HG03135 (cell line): ENCODE measurements around the gene TAS2R1.
"Not testable (repeated sequence)": the region's sequence is repeated elsewhere in the genome, so short reads cannot be mapped to it uniquely, and the experiment has no call there.

Source experiments
- ATAC-seq: cut with Tn5 transposase; IDR thresholded peaks from one replicate; pipeline ENCODE4 v1.9.1; 2021; ENCODE audit warnings: mild to moderate bottlenecking, moderate library complexity; ENCODE audit not compliant: unreplicated experiment

Gene TAS2R1

DNA sequence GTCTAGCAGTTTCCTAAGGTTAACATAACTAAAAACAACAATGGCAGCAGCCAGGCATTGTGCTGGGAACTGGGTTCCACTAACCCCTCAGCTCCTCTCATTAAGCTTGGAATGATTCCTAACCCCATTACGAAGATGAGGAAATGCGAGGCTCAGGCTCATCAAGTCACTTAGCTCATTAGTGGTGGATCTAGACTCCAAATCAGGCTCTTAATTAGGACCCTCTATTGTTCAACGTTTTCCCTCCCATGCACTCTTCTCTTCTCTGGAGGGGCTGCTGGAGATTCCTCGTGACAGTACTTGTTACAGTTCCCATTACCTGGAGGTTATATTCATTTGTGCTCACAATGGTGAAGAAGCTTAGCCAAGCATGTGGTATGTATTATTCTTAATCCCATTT lies 6.5 kb downstream of the TAS2R1 start:
- ATAC-seq: no peak

DNA sequence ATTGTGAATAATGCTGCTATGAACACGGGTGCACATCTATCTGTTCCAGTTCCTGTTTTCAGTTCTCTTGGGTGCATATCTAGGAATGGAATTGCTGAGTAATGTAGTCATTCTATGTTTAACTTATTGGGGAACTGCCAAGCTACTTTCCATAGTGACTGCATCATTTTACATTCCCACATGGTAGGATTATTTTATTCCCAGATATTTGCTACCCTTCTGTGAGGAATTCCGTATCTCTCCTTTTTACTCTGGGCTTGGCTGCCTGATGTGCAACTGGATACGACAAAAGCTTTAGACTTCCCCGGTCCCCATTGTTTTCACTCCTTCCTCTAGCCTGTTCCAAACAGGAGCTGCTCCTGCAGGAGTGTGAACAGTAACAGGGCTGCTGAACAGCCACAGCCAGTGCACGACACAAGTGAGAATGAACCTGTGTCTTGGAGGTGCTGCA lies 7.2 kb downstream of the TAS2R1 start:
- ATAC-seq: no peak

DNA sequence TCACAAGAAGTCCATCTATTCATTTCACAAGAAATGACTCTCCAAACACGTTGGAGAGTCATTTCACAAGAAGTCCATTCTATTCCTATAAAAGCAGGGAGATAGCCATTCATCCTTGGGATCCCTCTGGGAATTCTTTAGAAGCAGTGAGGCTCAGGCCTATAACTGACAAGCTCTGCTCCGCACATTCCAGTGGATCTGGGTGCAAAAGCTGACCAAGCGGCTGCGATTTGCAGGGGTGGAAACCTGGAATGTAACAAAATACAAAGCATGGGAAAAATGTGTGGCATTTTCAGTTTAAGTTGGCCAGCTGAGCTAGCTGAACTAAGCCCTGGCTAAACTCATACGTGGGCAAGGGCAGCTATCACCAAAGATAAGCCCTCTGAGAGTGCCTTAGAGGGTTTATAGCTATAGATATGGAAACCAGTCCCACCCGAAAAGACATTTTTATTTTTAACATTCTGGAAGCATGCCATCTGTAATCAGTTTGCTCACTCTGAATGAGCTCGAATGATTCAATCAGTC lies 8.7 kb downstream of the TAS2R1 start:
- no peak for ATAC-seq

DNA sequence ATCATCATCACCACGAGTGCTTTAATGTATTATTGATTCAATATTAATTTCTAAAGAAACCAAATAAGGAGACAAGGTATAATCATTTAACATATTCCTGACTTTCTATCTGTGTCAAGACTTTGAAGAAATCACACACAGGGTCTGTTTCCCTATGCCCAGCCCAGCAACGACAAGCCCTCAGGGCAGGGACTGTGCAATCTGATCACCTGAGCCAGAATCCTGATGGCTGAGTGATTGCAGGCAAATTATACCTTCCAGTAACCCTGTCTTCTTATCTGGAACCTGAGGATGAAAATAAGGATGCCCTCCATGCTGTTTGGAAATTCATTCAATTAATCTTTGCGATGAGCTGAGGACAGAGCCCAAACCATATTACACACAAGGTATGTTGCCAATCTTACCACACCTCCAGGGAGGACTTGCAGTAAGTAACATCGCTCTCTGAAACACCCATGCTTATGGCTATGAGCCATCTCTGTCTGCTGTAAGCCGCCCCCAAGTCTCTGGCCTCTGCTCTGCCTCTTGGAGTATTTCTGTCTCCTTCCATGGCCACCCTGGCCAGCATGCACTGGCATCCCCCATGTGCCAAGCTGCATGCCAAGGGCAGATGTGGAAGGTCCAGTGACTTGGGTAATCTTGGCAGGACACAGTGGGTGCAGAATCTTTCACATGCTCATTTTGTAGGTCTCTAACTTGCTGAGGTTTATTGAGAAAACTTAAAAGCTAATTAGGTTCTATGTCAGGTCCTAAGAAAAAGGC lies 10.6 kb downstream of the TAS2R1 start:
- ATAC-seq: no peak

DNA sequence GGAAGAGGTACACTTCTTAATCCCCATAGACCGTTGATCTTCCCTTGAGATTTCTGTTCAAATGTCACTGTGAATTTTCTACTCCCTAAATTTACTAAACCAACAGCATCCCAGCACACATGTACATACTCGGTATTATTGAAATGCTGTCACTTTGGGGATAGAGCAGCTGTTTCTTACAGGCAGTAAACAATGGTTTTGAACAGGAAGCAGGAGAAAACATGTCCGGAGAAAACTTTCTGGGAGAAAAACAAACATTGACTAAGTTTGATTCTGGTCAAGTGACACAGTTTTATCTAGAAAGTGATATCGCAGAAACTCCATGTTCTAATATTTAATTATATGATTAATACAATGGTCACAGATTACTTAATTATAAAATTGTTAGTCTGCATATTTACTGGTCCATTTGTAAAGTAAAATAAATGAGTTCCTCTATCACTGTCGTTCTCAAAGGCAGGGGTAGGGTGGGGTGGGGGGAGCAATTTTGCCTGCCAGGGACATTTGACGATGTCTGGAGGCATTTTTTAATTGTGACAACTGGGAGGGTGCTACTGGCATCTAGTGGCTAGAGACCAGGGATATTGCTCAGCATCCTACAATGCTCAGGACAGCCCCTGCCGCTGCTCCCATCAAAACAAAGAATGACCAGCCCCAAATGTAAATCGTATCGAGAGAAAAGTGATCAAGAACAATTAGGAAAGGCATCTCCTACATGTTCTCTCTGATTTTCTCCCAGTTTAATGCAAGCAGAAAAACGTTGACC lies 12.2 kb downstream of the TAS2R1 start:
- ATAC-seq: no peak

DNA sequence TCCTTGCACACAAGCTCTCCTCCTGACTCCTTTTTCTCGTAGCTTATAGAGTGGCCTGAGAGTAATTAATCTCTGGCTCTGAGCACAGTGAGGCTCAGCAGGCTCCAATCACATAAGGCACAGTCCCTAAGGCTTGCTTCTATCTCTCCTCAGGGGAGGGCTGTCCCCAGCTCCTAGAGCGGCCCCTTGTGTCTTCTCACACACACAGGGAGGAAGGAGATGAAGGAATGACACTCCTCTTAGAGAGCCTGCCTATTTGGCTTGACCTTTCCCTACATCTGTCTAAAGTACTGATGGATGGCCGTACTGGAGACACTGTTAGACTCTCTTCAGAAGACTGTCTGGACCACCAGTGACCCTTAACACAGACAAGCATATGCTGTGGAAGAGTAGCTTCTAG lies 12.9 kb downstream of the TAS2R1 start:
- ATAC-seq: no peak

DNA sequence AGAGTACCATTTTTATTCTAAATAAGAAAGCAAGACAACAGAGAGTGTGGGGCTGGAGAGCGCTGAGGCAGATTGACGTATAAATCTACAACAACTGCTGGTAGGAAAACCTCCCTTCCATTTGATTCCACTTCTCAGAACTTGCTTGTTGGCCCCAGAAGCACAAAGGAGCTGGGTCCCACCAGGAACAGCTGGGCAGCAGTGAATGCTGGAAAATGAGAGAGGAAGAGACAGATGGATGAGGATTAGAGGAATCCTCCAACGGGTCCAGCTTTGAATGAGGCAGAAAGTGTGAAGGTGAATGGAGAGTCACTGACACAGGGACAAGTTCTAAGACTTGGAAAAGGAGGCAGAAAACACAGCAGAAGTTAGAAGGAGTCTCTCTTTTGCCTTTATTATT lies 14.8 kb downstream of the TAS2R1 start:
- ATAC-seq: no peak

DNA sequence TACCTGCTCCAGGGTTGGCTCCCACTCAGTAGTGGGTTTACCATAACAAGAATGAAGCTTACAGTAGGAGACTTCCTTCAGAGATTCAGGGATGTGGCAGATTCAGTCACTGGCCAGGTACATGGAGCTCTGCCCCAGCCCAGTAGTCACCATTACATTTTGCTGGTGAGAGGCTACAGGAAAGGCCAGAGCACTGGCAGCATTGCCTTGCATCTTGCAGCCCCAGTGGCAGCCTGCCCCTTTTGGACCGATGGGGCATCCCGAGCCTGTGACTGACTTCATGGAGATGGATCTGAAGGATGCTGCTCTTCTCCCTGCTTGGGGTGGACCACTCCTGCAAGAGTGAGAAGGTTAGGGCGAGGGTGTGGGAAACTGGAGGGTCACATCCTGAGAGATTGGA lies 16.8 kb downstream of the TAS2R1 start:
- ATAC-seq: no peak

DNA sequence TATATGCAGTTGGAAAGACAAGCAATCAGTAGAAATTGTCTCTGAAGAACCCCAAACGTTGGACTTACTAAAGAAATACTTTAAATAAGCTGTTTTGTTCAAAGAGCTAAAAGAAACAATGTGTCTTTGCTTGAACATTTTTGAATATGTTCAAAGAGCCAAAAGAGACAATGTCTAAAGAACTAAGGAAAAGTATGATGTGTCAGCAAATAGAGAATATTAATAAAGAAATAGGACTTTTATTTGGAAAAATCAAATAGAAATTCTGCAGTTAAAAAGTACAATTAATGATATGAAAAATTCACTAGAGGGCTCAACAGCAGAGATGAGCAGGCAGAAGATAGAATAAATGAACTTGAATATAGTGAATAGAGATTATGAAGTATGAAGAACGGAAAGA lies 19.2 kb downstream of the TAS2R1 start:
- ATAC-seq: no peak

DNA sequence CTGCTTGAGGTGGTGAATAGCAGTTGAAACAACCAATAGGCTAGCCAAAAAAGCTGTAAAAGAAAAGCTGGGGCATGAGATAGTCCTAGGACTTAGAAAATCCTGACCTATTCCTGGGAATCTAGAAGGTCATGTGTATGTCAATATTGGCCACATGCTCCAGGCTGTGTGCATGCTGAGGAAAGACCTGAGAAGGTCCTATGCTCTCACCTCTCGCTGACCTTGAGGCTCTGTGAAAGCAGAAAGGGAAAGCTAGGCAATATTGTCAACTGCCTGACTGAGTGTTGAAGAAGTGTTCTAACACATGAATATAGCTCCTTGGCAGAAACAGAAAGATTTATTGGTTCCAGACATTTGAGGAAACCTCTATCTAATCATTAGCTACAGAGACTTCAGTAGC lies 19.8 kb downstream of the TAS2R1 start:
- no peak for ATAC-seq

DNA sequence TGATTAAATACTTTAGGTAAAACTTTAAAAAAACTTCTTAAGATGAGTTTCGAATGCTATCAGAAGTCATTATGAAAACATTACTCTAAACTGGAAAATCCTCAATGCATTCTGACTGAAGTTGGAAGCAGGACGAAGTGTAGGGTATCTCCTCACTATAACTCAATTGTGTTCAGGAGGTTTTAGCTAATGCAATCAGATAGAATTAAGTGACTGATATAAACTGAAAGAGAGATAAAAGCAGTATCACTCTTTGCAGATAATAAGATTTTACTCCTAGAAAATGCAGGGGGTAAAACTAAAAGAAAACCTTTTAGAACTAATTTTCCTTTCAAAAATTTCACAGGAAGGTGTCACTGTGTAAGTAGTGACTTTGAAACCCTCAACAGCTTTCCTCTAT lies 22.1 kb downstream of the TAS2R1 start:
- no peak for ATAC-seq

DNA sequence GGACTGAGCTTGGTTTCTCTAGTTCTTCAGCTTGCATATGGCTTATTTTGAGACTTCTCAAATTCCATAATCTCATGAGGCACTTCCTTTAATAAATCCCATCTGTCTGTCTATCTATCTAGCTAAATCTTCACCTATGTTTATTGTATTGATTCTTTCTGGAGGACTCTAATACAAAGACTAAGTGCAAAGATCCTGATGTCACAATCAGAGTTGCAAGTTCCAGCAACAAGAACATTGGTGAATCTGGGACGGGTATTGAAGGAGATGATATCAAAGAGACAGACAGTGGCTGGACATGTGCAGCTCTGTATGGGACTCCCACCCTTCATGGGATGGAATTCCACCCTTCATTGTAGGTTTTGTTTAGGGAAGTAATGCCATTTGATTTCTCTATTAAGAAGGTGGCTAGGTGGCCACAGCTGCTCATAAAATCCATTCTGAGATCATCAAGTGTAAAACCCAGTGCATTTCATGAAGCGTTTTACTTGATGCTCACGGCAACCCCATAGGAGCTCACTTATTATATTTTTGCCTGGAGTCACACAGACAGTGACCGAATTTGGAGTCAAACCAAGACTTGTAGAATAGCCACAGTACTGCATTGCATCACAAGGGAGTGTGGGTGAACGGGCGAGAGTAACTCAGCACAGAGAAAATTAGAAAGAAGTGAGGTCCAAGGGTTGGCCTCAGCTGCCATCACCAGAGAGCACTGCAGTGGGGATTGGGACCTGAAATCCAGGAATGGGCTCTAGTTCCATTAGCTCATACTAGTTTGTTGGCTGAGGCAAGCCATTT lies 24.9 kb downstream of the TAS2R1 start:
- ATAC-seq: no peak

DNA sequence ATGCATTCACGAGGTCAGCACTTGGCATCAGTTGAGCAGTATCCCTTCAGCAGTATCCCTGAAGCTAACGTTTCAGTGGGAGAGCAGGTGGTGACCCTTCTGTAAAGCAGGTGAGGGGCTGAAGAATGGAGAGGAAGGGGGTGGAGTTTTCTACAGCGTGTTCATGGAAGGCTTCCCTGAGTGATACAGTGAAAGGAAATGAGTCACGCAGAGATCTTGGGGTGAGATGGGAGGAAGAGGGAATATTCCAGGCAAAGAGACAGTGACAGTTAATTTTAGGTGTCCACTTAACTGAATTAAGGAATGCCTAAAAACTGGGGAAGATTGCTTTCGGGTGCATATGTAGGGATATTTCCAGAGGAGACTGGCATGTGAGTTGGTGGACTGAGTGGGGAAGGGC lies 25.7 kb downstream of the TAS2R1 start:
- no peak for ATAC-seq

DNA sequence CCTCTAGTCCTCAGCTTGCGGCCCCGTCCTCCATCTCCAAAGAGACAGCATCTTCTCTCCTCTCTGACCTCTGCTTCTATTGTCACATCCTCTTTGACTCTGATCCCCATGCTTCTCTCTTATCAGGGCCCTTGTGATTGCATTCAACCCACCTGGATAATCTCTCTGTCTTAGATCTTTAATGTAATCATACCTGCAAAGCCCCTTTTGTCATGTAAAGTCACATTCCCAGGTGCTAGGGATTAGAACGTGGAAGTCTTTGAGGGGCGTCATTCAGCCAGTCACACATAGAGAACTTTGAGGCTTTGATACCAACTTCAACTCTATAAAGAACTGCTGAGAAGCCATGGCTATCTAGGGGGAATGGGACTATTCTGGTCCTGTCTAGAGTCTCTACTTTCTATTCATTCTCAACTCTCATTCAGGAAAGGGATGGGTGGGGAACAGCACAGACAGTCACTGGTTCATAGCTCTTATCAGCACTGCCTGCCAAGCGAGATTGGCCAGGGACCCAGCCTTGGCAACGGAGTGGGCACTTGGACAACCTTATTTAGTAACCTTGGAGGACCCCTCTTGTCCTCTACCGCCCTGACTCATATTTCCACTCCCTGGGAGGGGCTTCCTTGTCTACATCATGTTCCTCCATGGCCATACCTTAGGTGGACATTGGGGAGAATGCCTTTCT lies 29.0 kb downstream of the TAS2R1 start:
- no peak for ATAC-seq

DNA sequence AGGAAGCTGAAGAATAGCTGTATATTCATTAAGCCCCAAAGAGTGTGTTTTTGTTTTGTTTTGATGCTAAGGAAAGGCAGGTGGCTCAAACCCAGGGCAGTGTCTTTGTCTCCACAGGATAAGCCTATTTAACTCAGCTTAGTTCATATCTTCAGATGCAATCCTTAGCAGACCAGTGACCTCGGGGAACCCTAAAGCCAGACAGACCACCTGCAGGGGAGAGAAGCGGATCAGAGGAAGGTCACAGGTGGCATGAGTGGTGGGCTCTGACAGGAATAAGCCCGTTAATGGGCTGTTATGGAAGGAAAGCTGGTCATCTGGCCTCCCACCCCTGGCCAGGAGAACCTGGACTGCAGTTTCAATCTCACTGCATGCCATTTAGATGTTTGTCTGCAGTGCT lies 30.8 kb downstream of the TAS2R1 start:
- ATAC-seq: no peak

DNA sequence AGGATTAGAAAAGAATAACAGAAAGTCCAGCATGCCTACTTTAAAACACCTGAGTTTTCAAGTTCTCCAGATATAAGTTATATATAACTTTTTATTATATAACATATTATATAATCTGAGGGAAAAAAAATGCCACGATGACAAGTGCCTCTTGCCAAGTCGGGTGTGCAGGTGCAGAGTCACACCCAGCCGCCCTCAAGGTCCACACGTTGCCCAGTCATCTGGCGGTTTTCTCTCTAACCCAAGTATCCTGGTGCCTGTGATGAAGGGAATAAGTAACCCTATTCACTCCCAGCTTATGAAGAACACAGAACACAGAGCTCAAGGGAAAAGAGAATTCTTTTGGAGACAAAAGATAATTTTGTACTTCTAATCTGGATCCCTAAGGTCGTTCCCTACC lies 31.8 kb downstream of the TAS2R1 start:
- ATAC-seq: not testable (repeated sequence)

DNA sequence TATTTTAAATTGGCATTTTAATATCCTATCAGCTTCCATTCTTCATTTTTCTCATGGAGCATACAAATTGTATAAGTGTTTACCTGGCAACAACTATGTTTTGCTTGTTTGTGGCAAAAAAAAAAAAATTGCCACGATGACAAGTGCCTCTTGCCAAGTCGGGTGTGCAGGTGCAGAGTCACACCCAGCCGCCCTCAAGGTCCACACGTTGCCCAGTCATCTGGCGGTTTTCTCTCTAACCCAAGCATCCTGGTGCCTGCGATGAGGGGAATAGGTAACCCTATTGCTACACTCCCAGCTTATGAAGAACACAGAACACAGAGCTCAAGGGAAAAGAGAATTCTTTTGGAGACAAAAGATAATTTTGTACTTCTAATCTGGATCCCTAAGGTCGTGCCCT lies 32.8 kb downstream of the TAS2R1 start:
- ATAC-seq: not testable (repeated sequence)

DNA sequence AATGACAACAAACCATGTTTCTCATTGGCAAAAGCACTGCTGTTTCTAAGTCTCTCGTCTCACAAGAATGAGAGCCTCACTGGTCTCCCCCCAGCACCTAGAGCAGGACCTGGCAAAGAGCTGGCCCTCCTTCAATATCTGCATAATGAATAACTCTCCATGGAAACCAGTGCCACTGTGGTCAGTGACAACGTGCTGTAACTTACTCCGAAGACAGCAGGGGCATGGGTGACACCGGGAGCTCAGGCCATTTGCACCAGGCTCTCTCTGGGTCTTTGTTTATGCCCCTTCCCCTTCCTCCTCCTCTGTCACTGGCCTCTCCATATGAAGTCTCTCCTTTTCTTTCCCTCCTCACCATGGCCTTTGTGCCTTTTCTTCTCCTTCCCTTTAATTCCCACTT lies 33.3 kb downstream of the TAS2R1 start:
- no peak for ATAC-seq

DNA sequence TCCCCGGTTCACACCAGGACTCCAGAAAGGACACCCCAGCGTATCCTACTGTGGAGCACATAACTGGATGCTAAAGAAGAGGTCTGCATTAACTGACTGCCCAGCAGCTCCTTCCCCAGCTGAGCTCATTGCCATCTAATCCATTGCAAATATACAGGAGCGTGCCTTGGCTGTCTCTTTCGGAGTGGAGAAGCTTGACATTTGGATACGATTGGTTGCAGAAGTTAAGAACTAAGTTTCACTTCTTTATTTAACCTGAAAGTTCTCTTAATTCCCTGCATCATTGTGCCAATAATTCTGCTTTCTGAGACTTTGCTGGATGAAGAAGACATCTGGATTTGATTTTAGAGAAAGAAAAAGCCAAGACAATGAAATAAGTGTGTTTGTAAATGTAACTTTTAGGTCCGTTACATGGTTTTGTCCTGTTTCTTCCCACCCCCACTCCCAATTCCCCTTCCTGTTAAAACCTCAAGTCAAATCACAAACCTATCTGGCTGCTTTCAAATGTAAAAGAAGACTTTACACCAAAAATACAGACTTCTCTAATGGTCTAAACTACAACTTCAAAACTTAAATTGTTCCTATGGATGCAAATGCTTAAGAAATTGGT lies 33.9 kb downstream of the TAS2R1 start:
- ATAC-seq: no peak

DNA sequence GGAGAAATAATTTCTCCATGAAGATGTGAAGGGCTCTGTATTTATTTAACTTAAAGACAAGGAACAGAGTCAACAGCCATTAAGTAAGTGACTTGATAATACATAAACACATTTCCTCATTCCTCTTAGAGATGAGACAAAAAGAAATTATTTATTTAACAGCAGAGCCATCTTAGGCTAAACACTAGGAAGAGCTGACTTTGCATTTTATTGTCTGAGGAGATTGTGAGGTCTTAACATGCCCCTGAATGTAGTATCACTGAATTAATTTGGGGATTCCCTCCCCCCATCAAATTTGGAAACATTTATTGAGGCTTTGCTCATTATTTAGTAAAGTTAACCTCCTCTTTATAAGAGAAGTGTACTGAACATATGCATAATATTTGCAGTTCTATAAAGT lies 35.2 kb downstream of the TAS2R1 start:
- no peak for ATAC-seq
